Cardiac muscle cell (in vitro differentiated cells and primary cell): ENCODE measurements around the gene GLDC. TPM values are rescaled to one million over a fixed set of nuclear protein-coding genes. Genes with fewer than 3 reads are reported as not detected.
"Not testable (repeated sequence)": the region's sequence is repeated elsewhere in the genome, so short reads cannot be mapped to it uniquely, and the experiment has no call there.

Experiments used
- DNase-seq, 2 donors: peaks; one replicate each; pipeline versions ENCODE4 v3.0.0 to v3.0.0-alpha.2; 2010 to 2017; ENCODE audit warnings: low read depth in 1 of 2, low spot score in 1 of 2
- H3K27ac ChIP-seq: fragments of 200-600 bp; sonication (generic); 2 replicates; pipeline ENCODE4 v1.5.1; 2016
- H3K27me3 ChIP-seq: fragments of 200-600 bp; sonication (generic); 2 replicates; pipeline ENCODE4 v1.6.0; 2016; ENCODE audit warnings: control low read depth
- H3K36me3 ChIP-seq: fragments of 200-600 bp; sonication (generic); 2 replicates; pipeline ENCODE4 v1.5.1; 2016; ENCODE audit warnings: control low read depth
- H3K4me1 ChIP-seq: fragments of 200-600 bp; sonication (generic); 2 replicates; pipeline ENCODE4 v1.8.1; 2017; ENCODE audit warnings: low read depth, mild to moderate bottlenecking, mixed run types
- H3K4me3 ChIP-seq: fragments of 200-600 bp; sonication (generic); 2 replicates; pipeline ENCODE4 v1.5.1; 2016; ENCODE audit warnings: mild to moderate bottlenecking
- H3K9me3 ChIP-seq: fragments of 200-600 bp; sonication (generic); 2 replicates; pipeline ENCODE4 v1.5.1; 2017; ENCODE audit warnings: low read depth, mild to moderate bottlenecking, control low read depth
- polyA plus RNA-seq: library from polyadenylated mRNA; unstranded; fragments of >200 nt; fragmentation: Nextera tagmentation; extraction: Ambion mirVana; gene quantifications from 2 replicates; pipeline ENCODE4 v1.2.1, GENCODE V29; 2016
- total RNA-seq: library from RNA; depleted of rRNA; stranded (reverse); fragments of >200 nt; gene quantifications from 2 replicates; pipeline ENCODE4 v1.2.3, GENCODE V29; 2016
- TF ChIP-seq, protein P1 (sequence below): IDR thresholded peaks from 2 replicates; pipeline ENCODE4 v1.5.1; 2012; ENCODE audit warnings: low read depth, mild to moderate bottlenecking, low read length

GLDC gene
- total and polyA plus RNA-seq, 2 experiments from 2014 or later: 0.98 to 5.9 TPM

DNA sequence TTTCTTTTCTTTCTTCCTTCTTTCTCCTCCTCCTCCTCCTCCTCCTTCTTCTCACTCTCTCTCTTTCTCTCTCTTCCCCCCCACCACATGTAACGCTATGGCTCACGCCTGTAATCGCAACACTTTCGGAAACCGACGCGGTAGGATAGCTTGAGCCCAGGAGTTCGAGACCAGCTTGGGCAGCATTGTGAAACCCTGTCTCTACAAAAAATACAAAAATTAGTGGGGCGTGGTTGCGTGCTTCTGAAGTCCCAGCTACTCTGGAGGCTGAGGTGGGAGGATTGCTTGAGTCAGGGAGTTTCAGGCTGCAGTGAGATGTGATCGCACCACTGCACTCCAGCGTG lies 736 bp upstream of the GLDC start:
- peaks cover 58% of the 10 kb centered on the region for H3K27me3 ChIP-seq
- H3K36me3 ChIP-seq: no peaks in the 10 kb centered on the region
- H3K27ac ChIP-seq: no peak overlapping the region
- H3K4me3 ChIP-seq: peak overlapping the region; percentile 45
- DNase-seq: no peak
- H3K4me1 ChIP-seq: peaks cover 8% of the 10 kb centered on the region
- H3K9me3 ChIP-seq: no peaks in the 10 kb centered on the region
- TF ChIP-seq, protein P1, sequence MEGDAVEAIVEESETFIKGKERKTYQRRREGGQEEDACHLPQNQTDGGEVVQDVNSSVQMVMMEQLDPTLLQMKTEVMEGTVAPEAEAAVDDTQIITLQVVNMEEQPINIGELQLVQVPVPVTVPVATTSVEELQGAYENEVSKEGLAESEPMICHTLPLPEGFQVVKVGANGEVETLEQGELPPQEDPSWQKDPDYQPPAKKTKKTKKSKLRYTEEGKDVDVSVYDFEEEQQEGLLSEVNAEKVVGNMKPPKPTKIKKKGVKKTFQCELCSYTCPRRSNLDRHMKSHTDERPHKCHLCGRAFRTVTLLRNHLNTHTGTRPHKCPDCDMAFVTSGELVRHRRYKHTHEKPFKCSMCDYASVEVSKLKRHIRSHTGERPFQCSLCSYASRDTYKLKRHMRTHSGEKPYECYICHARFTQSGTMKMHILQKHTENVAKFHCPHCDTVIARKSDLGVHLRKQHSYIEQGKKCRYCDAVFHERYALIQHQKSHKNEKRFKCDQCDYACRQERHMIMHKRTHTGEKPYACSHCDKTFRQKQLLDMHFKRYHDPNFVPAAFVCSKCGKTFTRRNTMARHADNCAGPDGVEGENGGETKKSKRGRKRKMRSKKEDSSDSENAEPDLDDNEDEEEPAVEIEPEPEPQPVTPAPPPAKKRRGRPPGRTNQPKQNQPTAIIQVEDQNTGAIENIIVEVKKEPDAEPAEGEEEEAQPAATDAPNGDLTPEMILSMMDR: no peak

DNA sequence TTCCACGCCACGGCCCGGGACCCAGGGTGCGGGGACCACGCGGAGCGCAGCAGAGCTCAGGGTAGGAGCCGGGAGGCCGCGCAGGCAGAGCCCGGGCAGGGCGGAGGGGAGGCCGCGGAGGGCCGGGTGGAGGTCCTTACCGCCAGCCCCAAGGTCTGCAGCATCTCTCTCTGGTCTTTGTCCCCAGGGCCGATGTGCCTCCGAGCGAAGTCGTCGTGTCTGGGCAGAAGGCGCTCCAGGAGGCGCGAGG lies 499 bp downstream of the GLDC start:
- not testable (repeated sequence) for H3K27ac ChIP-seq, H3K36me3 ChIP-seq, H3K9me3 ChIP-seq, H3K4me1 ChIP-seq, DNase-seq
- H3K4me3 ChIP-seq: peak overlapping the region; percentile 45
- peaks cover 61% of the 10 kb centered on the region for H3K27me3 ChIP-seq

DNA sequence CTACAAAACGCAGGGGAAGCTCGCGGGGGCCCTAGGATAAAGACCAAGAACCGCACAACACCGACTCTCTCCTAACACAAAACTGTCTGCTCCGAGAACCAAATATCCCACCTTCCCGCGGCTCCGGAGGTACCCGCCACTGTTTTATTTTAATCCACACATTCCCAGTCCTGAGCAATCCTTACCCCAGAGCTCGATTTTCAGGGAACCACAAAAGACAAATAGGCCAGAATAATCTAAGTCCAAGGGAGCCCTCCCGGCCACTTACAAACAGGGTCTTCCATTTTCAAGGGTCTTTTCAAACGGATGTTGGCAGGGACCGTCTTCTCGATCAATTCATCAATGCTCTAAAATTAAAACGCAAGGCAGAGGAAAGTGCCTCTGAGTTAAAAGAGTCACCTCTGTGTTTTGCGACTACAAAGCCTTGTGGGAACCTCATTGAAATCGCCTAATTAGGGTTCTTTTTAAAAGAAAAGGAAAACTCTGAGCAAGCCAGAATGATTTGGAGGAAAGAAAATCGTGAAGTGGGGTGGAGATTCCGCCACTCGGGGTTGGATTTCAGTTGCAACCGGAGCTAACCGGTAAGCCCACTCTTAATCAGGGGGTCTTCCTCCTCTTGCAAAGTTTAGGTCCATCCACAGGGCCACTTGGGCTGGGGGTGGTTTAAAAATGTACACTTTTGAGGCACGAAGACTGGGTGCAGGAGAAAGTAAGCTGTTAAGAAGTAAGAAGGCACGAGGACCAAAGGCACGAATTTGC lies 1.0 kb downstream of the GLDC start:
- Histone ChIP-seq H3K36me3 (no peaks in the 10 kb centered on the region), H3K4me3 (peak overlapping the region; percentile 45), H3K27me3 (peaks cover 61% of the 10 kb centered on the region), H3K27ac (no peak overlapping the region), H3K4me1 (peaks cover 8% of the 10 kb centered on the region), H3K9me3 (no peaks in the 10 kb centered on the region)
- DNase-seq: peak in 1 of 2 donors; percentile 5
- TF ChIP-seq, protein P1: no peak

DNA sequence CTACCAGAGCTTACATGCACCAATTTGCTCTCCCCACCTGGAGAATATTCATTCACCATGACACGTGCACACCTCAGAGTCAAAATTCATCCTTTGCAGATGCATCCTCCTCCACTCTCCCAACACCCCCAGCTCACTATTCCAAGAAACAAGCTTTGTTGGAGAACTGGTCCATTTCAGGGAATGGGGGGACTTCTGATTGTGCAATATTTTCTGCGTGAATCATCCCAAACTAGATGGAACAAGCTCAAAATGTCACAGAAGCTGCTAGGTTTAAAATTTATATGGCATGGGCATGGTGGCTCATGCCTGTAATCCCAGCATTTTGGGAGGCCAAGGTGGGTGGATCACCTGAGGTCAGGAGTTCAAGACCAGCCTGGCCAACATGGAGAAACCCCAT lies 3.6 kb downstream of the GLDC start:
- peaks cover 58% of the 10 kb centered on the region for H3K27me3 ChIP-seq
- no peak overlapping the region for H3K27ac ChIP-seq
- H3K4me3 ChIP-seq: no peak overlapping the region
- TF ChIP-seq, protein P1: no peak
- no peaks in the 10 kb centered on the region for H3K9me3 ChIP-seq
- no peak for DNase-seq
- peaks cover 8% of the 10 kb centered on the region for H3K4me1 ChIP-seq
- H3K36me3 ChIP-seq: no peaks in the 10 kb centered on the region

DNA sequence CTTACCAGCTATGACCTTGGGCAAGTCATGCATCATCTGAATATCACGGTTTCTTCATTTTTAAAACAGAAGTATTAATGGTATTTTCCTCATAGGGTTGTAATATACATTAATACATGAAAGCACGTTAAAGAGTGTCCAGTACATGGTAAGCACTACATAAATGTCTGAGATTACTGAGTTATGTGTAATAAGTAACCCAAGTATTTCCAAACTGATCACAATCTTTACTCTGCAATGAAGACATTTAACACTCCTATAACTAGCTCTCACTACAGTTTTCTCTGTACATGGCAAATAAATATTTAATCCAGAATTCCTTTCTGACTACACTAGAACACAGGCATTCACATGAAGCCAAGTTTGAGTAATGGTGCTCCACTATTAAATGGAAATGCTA lies 4.0 kb downstream of the GLDC start:
- TF ChIP-seq, protein P1: no peak
- Histone ChIP-seq H3K27me3 (peaks cover 54% of the 10 kb centered on the region), H3K27ac (no peak overlapping the region), H3K4me3 (no peak overlapping the region), H3K9me3 (no peaks in the 10 kb centered on the region), H3K4me1 (peaks cover 8% of the 10 kb centered on the region), H3K36me3 (no peaks in the 10 kb centered on the region)
- no peak for DNase-seq

DNA sequence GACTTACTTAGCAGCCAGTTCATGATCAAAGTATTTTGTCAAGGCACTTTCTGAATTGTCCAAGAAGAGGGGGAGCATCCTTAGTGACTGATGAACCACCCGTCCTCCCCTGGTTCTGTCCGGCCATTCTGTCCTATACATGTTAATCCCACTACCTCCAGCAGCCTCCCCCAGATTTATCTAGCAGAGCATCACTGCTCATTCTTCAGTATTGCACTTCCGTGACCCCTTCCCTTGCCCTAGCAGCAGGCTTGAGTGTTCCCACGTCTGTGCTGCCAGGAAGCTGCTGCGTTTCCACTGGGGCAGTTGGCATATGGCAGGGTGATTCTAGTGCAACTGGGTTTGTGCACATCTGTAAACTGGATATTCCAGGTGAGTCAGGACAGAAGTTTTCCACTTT lies 4.5 kb downstream of the GLDC start:
- Histone ChIP-seq H3K36me3 (no peaks in the 10 kb centered on the region), H3K27ac (no peak overlapping the region), H3K4me1 (peaks cover 8% of the 10 kb centered on the region), H3K9me3 (no peaks in the 10 kb centered on the region), H3K4me3 (no peak overlapping the region), H3K27me3 (peaks cover 49% of the 10 kb centered on the region)
- TF ChIP-seq, protein P1: no peak
- DNase-seq: no peak
